Brain microvascular endothelial cell (primary cell): ENCODE results near the gene RYR2.

Experiments
- DNase-seq: peaks from one replicate; pipeline ENCODE4 v3.0.0-alpha.2; 2020
- H3K27ac ChIP-seq: fragments of 250-450 bp; sonication (Bioruptor Pico); 2 replicates; pipeline ENCODE4 v1.5.1; 2020; ENCODE audit warnings: mild to moderate bottlenecking, moderate library complexity
- H3K27me3 ChIP-seq: fragments of 250-450 bp; sonication (Bioruptor Pico); replicated peaks from 2 replicates; pipeline ENCODE4 v1.5.1; 2020; ENCODE audit warnings: mild to moderate bottlenecking
- H3K36me3 ChIP-seq: fragments of 250-450 bp; sonication (Bioruptor Pico); replicated peaks from 2 replicates; pipeline ENCODE4 v1.5.1; 2020; ENCODE audit warnings: mild to moderate bottlenecking
- H3K4me3 ChIP-seq: 2 replicates; pipeline ENCODE4 v1.5.1; 2011; ENCODE audit warnings: low read depth, mild to moderate bottlenecking, control low read depth, low read length, moderate library complexity
- CTCF ChIP-seq: IDR thresholded peaks from 2 replicates; pipeline ENCODE4 v1.5.1; 2011; ENCODE audit warnings: low read depth, mild to moderate bottlenecking, moderate library complexity, low read length, control low read depth, inconsistent platforms; ENCODE audit errors: missing control alignments
- in situ Hi-C: cut with HindIII; loops from 2 replicates; pipeline ENCODE4 v1.10.0; 2017; ENCODE audit warnings: low sequenced_read_pairs, low pct_ligation_motif_present

Gene RYR2

GRCh38 chr1:237671262-237671661 lies 629.3 kb downstream of the RYR2 start:
- H3K4me3 ChIP-seq: no peak overlapping the region
- no peaks in the 10 kb centered on the region for H3K36me3 ChIP-seq
- H3K27ac ChIP-seq: no peak overlapping the region
- DNase-seq: no peak
- H3K27me3 ChIP-seq: no peaks in the 10 kb centered on the region
- in situ Hi-C loops: no loop called here
- TF ChIP-seq CTCF: no peak

- no peak for DNase-seq
- H3K4me3 ChIP-seq: no peak overlapping the region
- no peak for TF ChIP-seq CTCF
- H3K27ac ChIP-seq: no peak overlapping the region
- no peaks in the 10 kb centered on the region for H3K27me3 ChIP-seq
- no peaks in the 10 kb centered on the region for H3K36me3 ChIP-seq
- in situ Hi-C loops: no loop called here
Observed at GRCh38 chr1:237671935-237672334, 630.0 kb downstream of the RYR2 start.

- no peak for TF ChIP-seq CTCF
- no peaks in the 10 kb centered on the region for H3K36me3 ChIP-seq
- in situ Hi-C loops: no loop called here
- DNase-seq: no peak
- H3K27ac ChIP-seq: no peak overlapping the region
- H3K4me3 ChIP-seq: no peak overlapping the region
- no peaks in the 10 kb centered on the region for H3K27me3 ChIP-seq
Observed at GRCh38 chr1:237672748-237673147, 630.8 kb downstream of the RYR2 start.

- H3K27me3 ChIP-seq: no peaks in the 10 kb centered on the region
- no peak overlapping the region for H3K27ac ChIP-seq
- no peaks in the 10 kb centered on the region for H3K36me3 ChIP-seq
- DNase-seq: no peak
- no peak overlapping the region for H3K4me3 ChIP-seq
- in situ Hi-C loops: no loop called here
- no peak for TF ChIP-seq CTCF
Observed at GRCh38 chr1:237673631-237674030, 631.6 kb downstream of the RYR2 start.

- H3K27ac ChIP-seq: no peak overlapping the region
- no peaks in the 10 kb centered on the region for H3K27me3 ChIP-seq
- no peak overlapping the region for H3K4me3 ChIP-seq
- in situ Hi-C loops: no loop called here
- no peak for TF ChIP-seq CTCF
- DNase-seq: peak; percentile 40
- no peaks in the 10 kb centered on the region for H3K36me3 ChIP-seq
Observed at GRCh38 chr1:237677979-237678378, 636.0 kb downstream of the RYR2 start.

- no peak for DNase-seq
- H3K36me3 ChIP-seq: no peaks in the 10 kb centered on the region
- H3K4me3 ChIP-seq: no peak overlapping the region
- no peak for TF ChIP-seq CTCF
- in situ Hi-C loops: no loop called here
- H3K27me3 ChIP-seq: no peaks in the 10 kb centered on the region
- H3K27ac ChIP-seq: no peak overlapping the region
Observed at GRCh38 chr1:237679687-237680086, 637.7 kb downstream of the RYR2 start.
